Osteoblast (primary cell): ENCODE measurements around the gene STRA6. TPM values are rescaled to one million over a fixed set of nuclear protein-coding genes. Genes with fewer than 3 reads are reported as not detected.

Experiments
- DNase-seq: peaks from one replicate; pipeline ENCODE4 v3.0.0; 2011; ENCODE audit warnings: low spot score, mixed read lengths; ENCODE audit not compliant: insufficient read length; ENCODE audit errors: missing footprints
- H2AFZ ChIP-seq: 2 replicates; pipeline ENCODE4 v1.6.0; 2011; ENCODE audit warnings: mild to moderate bottlenecking, low read length
- H3K27ac ChIP-seq: 2 replicates; pipeline ENCODE4 v1.5.1; 2011; ENCODE audit warnings: mild to moderate bottlenecking, low read depth, low read length, moderate library complexity
- H3K27me3 ChIP-seq: 2 replicates; pipeline ENCODE4 v1.6.0; 2012; ENCODE audit warnings: mild to moderate bottlenecking, control low read depth, inconsistent platforms, low read length, moderate library complexity; ENCODE audit not compliant: insufficient read depth
- H3K36me3 ChIP-seq: 2 replicates; pipeline ENCODE4 v1.5.1; 2011; ENCODE audit warnings: mild to moderate bottlenecking, low read length, control low read depth, moderate library complexity; ENCODE audit not compliant: insufficient read depth
- H3K4me1 ChIP-seq: 2 replicates; pipeline ENCODE4 v1.5.1; 2011; ENCODE audit warnings: mild to moderate bottlenecking, low read length, control low read depth, moderate library complexity; ENCODE audit not compliant: insufficient read depth
- H3K4me2 ChIP-seq: 2 replicates; pipeline ENCODE4 v1.6.0; 2011; ENCODE audit warnings: mild to moderate bottlenecking, low read length; ENCODE audit not compliant: insufficient read depth
- H3K4me3 ChIP-seq: fragments of 200-600 bp; sonication (generic); 3 replicates; pipeline ENCODE4 v1.5.1; 2012; ENCODE audit warnings: mild to moderate bottlenecking, low read length, inconsistent platforms; ENCODE audit not compliant: insufficient read depth
- H3K79me2 ChIP-seq: 2 replicates; pipeline ENCODE4 v1.6.0; 2012; ENCODE audit warnings: mild to moderate bottlenecking, low read length, control low read depth, inconsistent platforms; ENCODE audit not compliant: insufficient read depth
- H3K9me3 ChIP-seq: 2 replicates; pipeline ENCODE4 v1.5.1; 2011; ENCODE audit warnings: low read depth, low read length, control low read depth
- H4K20me1 ChIP-seq: 2 replicates; pipeline ENCODE4 v1.6.0; 2012; ENCODE audit warnings: mild to moderate bottlenecking, low read length, control low read depth; ENCODE audit not compliant: insufficient read depth
- total RNA-seq: library from RNA; depleted of rRNA; stranded (reverse); fragments of >200 nt; gene quantifications from 2 replicates; pipeline ENCODE4 v1.2.3, GENCODE V29; 2012
- TF ChIP-seq, protein P1 (sequence below): IDR thresholded peaks from 2 replicates; pipeline ENCODE4 v1.5.1; 2011; ENCODE audit warnings: mild to moderate bottlenecking, low read depth, low read length, moderate library complexity; ENCODE audit errors: extremely low read depth

The STRA6 gene
- total RNA-seq, 1 donor: 0.36 TPM

DNA sequence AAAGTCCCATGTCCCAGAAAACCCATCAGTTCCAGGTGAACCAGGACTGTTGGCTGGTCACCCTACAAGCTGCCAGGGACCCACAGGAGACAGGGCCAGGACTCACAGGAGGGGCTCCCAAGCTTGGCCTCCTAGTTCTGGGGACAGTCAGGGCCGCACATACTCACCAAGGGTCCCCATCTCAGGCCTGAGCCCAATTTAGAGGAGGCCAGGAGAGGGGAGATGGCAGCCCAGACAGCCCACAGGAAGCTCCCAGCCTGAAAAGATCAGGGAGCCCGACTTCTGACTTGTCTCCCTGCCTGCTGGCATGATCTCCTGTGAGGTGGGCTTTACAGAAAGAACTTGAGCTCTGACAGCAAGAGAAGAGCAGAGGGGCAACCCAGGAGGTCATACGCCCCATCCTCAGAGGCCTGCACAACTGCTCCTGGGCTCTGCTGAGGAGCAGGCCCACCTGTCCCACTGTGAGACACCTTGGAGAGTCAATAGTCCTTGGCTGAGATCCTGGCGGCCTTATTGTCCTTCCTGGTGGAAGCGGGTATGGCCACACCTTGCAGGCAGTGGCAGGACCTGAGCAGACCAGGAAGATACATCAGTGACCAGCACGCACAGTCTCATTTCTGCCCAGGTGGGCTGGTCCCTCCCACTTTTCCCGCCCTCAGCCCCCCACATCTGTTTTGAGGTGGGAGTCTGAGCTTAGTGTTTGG lies 31.6 kb downstream of the STRA6 start:
- TF ChIP-seq, protein P1, sequence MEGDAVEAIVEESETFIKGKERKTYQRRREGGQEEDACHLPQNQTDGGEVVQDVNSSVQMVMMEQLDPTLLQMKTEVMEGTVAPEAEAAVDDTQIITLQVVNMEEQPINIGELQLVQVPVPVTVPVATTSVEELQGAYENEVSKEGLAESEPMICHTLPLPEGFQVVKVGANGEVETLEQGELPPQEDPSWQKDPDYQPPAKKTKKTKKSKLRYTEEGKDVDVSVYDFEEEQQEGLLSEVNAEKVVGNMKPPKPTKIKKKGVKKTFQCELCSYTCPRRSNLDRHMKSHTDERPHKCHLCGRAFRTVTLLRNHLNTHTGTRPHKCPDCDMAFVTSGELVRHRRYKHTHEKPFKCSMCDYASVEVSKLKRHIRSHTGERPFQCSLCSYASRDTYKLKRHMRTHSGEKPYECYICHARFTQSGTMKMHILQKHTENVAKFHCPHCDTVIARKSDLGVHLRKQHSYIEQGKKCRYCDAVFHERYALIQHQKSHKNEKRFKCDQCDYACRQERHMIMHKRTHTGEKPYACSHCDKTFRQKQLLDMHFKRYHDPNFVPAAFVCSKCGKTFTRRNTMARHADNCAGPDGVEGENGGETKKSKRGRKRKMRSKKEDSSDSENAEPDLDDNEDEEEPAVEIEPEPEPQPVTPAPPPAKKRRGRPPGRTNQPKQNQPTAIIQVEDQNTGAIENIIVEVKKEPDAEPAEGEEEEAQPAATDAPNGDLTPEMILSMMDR: no peak
- no peak for DNase-seq
- H3K4me3 ChIP-seq: no peak overlapping the region
- H3K9me3 ChIP-seq: no peaks in the 10 kb centered on the region
- H3K27me3 ChIP-seq: no peaks in the 10 kb centered on the region
- no peaks in the 10 kb centered on the region for H3K79me2 ChIP-seq
- no peaks in the 10 kb centered on the region for H4K20me1 ChIP-seq
- H3K4me1 ChIP-seq: peaks cover 14% of the 10 kb centered on the region
- H3K4me2 ChIP-seq: no peak overlapping the region
- no peak overlapping the region for H3K27ac ChIP-seq
- H3K36me3 ChIP-seq: no peaks in the 10 kb centered on the region
- no peak overlapping the region for H2AFZ ChIP-seq

DNA sequence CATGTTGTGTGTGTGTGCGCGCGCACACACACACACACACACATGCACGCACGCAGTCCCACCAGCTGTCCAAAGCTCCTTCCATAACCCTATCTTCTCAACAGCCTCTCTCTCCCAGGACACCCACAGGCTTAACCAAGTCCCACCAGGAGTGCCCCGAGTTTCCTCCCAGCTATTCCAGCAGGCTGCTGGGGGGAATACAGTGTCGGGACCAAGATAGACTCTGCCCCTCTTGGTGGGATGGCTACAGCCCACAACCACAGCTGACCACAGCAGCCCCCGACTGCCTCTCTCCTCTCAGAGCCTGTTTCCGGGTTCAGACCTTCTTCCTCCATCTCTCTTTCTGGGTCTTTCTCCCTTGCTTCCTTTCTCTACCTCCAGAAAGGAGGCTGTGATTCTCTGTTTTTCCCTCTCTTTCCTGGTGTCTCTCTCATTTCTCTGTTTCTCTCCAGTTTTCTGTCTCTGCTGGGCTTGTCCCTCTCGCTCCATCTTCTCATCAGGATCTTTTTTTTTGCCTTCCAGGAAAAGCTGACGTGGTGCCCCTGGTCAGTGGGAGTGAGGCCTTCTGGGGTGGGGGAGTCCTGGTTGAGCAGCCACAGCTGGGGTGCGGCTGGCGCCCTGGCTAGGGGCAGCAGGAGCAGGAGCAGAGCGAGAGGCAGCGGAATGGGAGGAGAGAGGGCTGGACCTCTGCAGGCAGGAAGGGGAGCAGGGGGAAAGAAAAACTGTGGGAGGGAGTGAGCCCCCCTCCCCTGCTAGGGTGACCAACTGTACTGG lies 32.3 kb downstream of the STRA6 start:
- Histone ChIP-seq H3K4me1 (peaks cover 14% of the 10 kb centered on the region), H4K20me1 (no peaks in the 10 kb centered on the region), H3K4me2 (no peak overlapping the region), H3K36me3 (no peaks in the 10 kb centered on the region), H3K9me3 (no peaks in the 10 kb centered on the region), H3K27me3 (no peaks in the 10 kb centered on the region), H3K4me3 (no peak overlapping the region), H3K27ac (no peak overlapping the region), H2AFZ (no peak overlapping the region), H3K79me2 (no peaks in the 10 kb centered on the region)
- DNase-seq: no peak
- TF ChIP-seq, protein P1: no peak

DNA sequence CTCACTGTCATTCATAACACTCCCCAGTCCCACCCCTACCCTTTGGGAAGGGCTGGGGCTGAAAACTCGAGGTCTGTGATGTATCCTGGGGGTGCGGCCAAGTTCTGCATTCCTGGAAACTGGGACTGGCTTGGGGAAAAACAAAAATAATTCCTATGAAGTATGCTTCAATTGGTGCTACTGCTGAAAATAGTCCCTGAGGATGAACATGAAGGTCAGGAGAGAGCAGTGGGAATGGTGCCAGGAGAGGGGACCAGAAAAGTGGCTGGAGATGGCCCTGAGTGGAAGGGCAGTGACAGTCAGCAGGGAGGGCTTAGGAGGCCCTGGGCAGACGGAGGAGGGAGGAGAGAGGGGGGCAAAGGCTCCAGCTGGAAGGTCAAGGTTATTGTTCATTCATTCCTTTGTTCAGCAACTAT lies 33.9 kb downstream of the STRA6 start:
- Histone ChIP-seq H3K36me3 (no peaks in the 10 kb centered on the region), H3K9me3 (no peaks in the 10 kb centered on the region), H3K27me3 (peaks cover 3% of the 10 kb centered on the region), H3K4me3 (no peak overlapping the region), H2AFZ (no peak overlapping the region), H3K4me1 (peaks cover 11% of the 10 kb centered on the region), H3K79me2 (no peaks in the 10 kb centered on the region), H3K4me2 (no peak overlapping the region), H3K27ac (no peak overlapping the region), H4K20me1 (no peaks in the 10 kb centered on the region)
- TF ChIP-seq, protein P1: no peak
- DNase-seq: no peak

DNA sequence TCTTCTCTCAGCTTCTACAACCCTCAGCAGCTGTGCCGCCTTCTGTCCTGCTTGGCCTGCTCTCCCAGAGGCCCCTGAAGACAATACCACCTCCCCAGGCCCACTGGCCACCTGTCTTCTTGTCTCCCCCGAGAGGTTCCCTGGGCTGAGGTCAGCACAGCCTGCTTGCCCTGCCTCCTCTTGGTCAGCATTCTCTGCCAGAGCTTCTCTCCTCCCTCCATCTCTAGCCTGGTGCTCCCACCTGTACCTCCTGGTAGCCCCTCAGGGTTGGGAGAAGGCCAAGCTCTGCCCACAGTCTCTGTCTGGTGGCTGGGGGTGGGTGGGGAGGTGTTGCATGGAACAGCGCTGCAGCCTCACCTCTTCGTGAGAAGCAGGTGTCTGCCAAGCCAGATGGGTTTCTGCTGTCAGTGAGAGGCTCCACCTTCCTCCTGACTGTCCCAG lies 34.7 kb downstream of the STRA6 start:
- H2AFZ ChIP-seq: no peak overlapping the region
- TF ChIP-seq, protein P1: no peak
- no peaks in the 10 kb centered on the region for H3K79me2 ChIP-seq
- no peaks in the 10 kb centered on the region for H3K9me3 ChIP-seq
- peaks cover 3% of the 10 kb centered on the region for H3K27me3 ChIP-seq
- H3K4me1 ChIP-seq: peaks cover 3% of the 10 kb centered on the region
- no peak overlapping the region for H3K4me3 ChIP-seq
- no peak overlapping the region for H3K4me2 ChIP-seq
- no peaks in the 10 kb centered on the region for H4K20me1 ChIP-seq
- DNase-seq: no peak
- H3K27ac ChIP-seq: no peak overlapping the region
- H3K36me3 ChIP-seq: no peaks in the 10 kb centered on the region
